Stomach (tissue), 4 donors: Measurements from ENCODE around the gene NMT1.

Source experiments
- CTCF ChIP-seq, 7 experiments: fragments of 450-650 bp in 4 of 7; fragments of 200-600 bp in 3 of 7; sonication (generic) in 3 of 7; IDR thresholded peaks; one replicate each; pipeline ENCODE4 v1.5.1; 2016 to 2019; ENCODE audit warnings: antibody characterized with exemption in 7 of 7, control low read depth in 2 of 7, mild to moderate bottlenecking in 1 of 7
- POLR2A ChIP-seq, 4 donors: fragments of 450-650 bp; IDR thresholded peaks; one replicate each; pipeline ENCODE4 v1.6.1; 2016; ENCODE audit warnings: antibody characterized with exemption in 4 of 4, control low read depth in 2 of 4, mild to moderate bottlenecking in 1 of 4, moderate library complexity in 1 of 4
- POLR2AphosphoS5 ChIP-seq, 3 donors: sonication (generic); formaldehyde crosslinking; IDR thresholded peaks; one replicate each; pipeline ENCODE4 v1.6.1; 2016; ENCODE audit warnings: antibody characterized with exemption in 3 of 3

- TF ChIP-seq CTCF (IDR thresholded peaks at IDR 0.05) (no peak), POLR2A (IDR thresholded peaks at IDR 0.05) (no peak), POLR2AphosphoS5 (IDR thresholded peaks at IDR 0.05) (no peak)
These were observed 45.0 kb downstream of the NMT1 start for GRCh38 chr17:45106096-45106495.
